GM21529 (cell line): ENCODE results near the gene NPTN.
"Not testable (repeated sequence)": the region's sequence is repeated elsewhere in the genome, so short reads cannot be mapped to it uniquely, and the experiment has no call there.

ENCODE experiments used
- ATAC-seq: cut with Tn5 transposase; IDR thresholded peaks from one replicate; pipeline ENCODE4 v1.9.1; 2021; ENCODE audit not compliant: unreplicated experiment

NPTN gene

DNA sequence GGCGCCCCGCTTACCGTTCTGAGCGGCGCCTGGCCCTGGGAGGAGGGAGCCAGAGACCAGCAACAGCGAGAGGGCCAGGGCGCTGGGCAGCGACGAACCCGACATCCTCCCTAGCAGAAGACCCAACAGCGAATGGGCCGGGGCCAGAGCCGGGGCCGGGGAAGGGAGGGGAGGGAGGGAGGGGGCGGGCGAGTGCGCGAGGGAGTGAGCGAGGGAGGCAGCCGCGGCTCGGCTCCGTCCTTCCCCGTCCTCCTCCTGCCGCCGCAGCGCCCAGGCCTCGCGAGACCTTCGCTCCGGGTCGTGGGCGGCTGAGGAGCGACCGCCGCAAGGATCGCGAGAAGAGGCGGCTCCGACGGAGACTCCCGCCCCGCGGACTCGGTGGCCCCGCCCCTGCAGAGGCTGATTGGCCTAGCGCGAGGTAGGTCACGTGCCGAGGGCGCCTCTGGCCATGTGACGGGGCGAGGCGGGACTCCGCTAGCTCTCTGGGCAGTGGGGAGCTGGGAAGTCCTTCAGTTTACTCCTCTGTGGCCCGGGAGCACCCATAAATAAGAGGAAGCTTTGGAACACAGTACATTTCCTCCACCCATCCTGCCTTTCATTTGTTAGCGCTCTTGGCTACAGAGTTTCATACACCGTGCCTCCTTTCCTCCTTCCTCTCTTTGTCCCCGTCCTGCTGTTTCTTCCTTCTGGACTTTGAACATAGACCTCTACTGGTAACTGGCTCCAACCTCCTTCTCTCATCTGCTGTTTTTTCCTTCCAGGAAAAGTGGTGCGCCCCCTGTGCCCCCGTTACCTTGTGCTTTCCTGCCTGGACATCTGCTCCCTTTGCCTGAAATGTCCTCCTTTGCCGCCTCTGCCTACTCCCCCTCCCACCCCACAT lies at the start of gene NPTN:
Gene NPTN (minus strand): TSS at position 279 of the 880 bp plus-strand sequence. CDS start 174 bp downstream, at position 105.
- peak; percentile 81 for ATAC-seq

DNA sequence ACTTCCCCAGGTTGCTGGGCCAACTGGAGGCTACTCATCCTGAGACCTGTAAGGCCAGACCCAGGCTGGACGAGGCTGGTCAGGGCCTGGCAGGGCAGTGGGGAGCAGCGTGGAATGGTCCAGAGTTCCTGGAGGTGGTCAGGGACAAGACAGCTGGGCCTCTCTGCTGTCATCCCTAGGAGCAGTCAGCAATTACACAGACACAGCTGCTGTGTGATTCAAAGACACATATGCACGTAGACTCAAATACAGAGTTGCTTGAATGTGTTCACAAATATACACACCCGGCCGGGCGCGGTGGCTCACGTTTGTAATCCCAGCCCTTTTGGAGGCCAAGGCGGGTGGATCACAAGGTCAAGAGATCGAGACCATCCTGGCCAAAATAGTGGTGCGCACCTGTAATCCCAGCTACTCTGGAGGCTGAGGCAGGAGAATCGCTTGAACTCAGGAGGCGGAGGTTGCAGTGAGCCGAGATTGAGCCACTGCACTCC lies 49.5 kb upstream of the NPTN start:
- ATAC-seq: no peak

DNA sequence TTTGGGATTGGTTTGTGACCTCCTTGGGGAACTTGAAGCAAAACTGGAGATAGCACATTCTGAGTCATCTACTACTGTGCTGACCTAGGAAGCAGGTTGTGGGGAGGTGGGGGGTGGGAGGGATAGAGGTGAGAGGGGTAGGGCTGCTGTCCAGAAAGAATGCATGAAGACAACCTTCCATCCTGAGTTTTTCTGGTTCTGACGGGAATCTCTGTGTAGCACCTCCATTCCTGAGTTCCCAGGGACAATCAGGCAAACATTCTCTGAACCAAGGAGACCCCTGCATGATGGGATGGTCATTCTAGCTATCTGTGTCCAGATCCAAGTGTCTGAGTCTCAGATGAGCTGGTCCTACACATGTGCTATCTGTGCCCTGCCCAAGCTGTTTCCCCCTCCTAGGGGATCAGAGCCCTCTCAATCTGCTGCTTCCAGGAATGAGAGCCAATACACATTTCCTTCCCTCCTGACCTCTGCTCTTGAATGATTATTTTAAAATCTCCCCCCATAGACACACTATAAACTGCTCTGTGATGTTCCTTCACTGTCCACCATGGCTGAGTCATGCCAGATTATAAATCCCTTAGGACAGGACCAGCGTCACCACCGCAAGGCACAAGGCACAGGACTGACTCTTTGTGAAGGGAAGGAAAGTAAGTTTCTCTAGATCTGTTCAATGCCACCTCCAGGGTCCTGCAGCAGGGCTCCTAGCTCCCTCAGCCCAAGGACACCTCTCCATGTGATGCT lies 48.8 kb upstream of the NPTN start:
- no peak for ATAC-seq

DNA sequence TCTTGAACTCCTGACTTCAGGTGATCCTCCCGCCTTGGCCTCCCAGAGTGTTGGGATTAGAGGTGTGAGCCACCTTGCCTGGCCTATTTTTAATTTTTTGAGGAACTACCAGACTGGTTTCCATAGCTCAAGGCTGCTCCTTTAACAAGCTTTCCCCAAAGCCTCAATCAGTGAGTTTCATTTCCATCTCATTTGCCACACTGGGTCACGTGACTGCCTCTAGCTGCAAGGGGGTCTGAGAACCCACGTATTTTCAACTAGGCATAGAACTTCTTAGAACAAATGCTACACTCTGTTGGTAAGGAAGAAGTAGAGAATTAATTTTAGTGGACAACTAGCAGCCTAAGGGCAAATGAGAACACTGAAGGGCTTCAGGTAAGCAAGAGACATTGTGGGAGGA lies 47.9 kb upstream of the NPTN start:
- ATAC-seq: no peak

DNA sequence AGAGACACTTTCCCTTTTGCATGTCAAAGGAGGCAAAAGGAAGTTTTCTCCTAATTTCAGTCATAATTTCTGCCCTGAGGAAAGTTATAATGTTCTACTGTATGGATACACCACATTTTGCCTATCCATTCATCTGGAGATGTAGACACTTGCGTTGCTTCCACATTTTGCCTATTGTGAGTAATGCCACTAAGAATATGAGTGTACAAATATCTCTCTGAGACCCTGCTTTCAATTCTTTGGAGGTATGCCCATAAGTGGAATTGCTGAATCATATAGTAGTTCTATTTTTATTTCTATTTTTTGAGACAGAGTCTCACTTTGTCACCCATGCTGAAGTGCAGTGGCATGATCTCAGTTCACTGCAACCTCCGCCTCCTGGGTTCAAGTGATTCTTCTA lies 47.4 kb upstream of the NPTN start:
- ATAC-seq: no peak

DNA sequence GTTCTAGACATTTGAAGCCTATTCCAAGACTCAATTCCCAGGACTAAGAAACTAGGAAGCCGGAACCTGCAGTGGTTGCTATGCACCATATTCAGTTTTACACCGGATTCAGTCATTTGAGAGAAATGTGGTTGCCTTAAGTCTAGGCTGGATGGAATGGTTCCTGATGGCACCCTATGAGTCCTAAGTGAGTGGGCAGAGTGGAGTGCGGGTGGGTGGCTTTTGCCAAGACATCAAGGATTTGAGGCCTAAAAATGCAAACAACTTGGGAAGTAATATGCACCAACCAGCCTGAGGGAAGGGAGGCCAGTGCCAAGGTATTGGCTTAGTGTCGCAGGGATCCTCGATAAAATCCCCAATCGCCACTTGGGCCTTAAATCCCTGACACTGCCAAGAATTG lies 46.8 kb upstream of the NPTN start:
- ATAC-seq: no peak

DNA sequence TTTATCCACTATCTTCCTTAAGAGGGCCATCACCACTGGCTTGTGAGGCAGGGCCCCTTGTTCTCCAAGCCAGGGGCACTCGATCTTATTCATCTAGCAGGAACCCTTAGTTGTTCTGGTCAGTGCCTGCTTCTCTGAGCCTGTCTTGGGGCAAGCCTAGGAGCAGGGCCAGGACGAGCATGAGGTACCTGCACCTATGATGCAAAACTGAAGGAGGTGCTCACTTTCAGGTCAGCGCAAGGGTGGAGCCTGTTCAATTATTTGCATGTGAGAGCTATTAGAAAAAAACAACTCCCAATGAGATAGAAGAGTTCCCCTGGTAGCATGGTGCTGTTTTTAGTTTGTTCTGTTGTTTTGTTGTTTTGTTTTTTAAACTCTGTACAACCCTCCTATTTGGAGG lies 46.0 kb upstream of the NPTN start:
- no peak for ATAC-seq

DNA sequence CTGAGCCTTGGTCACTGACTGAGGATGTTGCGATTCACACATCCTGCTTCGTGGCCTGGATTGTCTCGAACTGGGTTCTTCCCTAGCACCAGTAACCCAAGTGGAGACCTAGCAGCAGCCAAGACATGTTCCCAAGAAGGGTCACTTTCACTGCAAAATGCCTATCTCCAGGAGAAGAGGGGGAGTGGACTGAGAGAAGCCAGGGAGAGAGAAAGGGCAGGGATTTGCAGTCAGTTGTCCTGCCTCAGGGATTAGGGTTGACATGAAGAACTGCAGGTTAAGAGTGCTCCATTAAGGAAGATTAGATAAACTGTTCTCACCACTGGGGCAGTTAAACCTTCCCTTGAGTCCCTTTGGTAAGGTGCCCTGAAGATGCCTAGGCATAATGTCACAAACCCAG lies 45.3 kb upstream of the NPTN start:
- ATAC-seq: no peak

DNA sequence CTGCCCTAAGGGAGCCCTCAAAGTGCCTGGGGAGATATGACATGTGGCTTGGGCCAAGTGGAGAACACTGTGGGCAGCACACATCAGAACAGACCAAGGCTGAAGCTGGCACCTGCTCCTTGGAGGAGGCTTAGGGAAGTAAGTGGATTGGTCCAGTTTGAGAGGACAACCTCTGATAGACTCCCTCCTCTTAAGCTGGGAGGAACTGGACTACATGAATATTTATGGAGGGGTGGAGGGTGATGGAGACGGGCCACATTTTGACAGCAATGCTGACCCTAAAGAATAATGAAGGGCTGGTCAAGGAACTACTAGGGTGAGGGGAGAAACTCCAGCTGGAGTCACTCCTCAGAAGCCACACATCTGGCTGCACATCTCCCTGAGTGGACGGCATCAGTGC lies 44.5 kb upstream of the NPTN start:
- ATAC-seq: no peak

DNA sequence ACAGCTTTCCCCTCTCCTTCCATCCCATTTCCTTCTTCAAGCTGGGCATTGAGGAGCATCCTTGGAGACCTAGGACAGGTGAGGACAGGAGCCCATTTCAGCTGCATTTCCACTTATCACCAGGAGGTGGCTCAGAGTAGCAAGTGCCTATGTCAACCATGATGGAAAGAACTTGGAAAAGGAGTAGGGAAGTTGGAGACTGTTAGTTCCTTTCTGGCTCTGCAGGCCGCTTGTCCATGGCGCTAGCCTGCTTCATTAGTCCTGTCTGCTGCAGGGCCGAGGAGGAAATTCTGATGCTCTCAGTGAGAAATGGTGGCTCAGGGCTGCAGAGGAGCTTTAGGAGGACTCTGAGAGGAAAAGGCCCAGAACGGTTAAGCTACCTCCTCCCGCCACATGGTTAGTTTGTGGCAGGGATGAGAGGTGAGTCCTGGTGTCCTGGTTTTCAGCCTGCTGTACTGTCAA lies 44.0 kb upstream of the NPTN start:
- ATAC-seq: no peak

DNA sequence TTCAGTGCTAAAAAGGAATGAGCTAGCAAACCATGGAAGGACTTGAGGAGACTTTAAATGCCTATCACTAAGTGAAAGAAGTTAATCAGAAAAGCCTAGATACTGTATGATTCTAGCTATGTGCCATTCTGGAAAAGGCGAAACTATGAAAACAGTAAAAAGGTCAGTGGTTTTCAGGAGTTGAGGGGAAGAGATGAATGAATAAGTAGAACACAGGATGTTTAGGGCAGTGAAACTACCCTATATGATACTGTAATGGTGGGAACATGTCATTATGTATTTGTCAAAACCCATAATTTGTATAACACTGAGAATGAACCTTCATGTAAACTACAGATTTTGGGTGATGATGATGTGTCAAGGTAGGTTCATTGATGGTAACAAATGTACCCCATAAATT lies 41.4 kb upstream of the NPTN start:
- no peak for ATAC-seq

DNA sequence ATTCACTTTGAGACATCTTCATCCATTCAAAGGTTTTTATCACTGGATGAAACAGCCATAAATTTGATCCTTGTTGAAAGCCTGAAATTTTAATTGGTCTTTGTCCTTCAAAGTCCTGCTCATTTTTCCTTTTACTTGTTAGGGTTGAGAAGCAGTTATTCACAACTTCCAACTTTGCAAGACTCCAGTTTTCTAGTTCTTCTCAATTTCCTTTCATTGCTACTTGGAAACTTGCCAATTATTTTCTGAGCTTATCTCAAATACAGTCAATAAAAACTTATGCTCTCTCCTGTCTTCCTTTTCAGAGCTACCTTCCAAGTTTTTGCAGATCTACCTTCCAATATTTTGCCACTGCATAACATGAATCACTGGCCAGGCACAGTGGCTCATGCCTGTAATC lies 27.3 kb upstream of the NPTN start:
- ATAC-seq: no peak

DNA sequence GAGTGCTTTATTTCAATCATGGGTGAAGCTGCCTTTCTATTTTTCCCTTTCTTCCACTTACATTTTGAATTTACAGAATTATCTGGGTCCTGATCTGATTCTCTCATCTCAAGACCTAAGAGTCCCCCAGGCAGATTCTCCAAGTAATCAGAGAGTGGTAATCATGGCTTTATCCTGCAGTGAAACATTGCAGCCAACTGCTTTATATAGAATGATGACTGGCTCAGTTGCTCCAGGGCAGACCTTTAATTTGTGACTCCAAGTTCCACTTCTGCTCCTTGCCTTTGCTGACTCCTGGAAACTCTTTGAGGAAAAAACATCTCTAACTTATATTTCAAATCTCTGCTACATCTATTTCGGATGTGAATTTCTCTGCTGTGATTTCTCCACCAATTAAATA lies 25.5 kb upstream of the NPTN start:
- no peak for ATAC-seq

DNA sequence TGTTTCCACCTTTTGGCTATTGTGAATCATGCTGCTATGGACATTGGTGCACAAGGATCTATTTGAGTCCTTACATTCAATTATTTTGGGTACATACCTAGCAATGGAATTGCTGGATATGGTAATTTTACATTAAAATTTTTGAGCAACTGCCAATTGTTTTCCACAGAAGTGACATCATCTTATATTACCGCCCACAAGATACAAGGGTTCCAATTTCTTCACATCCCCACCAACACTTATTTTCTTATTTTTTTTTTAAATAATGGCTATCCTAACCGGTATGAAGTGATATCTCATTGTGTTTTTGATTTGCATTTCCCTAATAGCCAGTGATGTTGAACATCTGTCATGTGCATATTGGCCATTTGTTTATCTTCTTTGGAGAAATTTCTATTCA lies 22.5 kb upstream of the NPTN start:
- no peak for ATAC-seq

DNA sequence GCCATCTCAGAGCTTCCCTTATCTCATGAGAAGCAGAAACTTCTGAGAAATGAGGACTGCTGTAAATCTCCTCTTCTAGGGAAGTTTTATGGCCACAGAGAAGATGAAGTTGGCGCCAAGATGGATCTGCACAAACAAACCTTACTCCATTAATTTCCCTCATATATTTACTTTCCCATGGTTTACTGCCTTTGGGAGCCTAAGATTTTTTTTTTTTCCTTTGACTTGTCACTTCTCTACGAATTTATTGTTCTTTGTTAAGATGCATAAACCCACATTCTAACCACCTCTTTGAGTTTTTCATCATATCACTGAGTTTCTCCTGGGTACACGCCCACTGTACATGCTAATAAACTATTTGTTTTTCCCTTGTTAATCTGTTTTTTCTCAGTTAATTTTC lies 21.5 kb upstream of the NPTN start:
- no peak for ATAC-seq

DNA sequence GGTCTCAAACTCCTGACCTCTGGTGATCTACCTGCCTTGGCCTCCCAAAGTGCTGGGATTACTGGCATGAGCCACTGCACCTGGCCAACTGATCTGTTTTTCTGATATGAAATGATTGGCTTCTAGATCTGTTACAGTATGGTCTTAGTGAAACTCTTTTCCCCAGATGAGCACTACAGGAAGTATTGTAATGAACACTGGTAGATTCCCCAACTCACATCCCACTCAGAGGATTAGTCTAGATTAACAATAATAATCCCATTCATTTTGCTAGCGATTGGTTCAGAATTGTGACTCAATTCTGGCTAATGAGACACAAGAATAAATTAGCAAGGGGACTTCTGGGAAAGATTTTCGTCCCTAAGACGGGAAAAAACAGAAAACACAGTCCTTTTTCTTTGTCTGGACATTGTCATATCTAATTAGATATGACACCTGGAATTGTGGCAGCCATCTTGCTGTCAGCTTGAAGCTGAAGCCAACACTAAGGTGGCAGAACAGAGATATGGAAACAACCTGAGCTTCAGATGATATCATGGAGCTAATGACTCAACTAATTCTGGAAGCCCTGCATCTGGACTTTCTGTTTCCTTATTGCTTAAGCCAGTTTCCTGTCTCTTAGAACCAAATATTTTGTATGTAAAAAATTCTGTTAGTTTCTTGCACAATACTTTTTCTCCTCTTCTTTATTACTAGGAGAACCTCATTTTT lies 17.4 kb upstream of the NPTN start:
- no peak for ATAC-seq

DNA sequence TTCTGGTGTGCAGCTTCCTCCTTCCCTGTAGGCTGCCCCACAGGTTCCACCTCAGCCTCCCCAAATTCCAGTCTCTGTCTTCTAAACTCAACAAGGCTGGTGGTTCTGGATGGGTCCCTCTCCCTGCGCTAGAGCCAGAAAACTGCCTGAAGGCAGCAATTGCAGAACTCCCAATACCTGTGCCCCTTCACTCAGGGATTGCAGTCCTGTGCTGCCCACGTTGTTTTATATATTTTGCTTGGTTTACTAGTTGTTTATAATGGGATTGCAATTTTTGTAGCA lies 14.8 kb upstream of the NPTN start:
- no peak for ATAC-seq

DNA sequence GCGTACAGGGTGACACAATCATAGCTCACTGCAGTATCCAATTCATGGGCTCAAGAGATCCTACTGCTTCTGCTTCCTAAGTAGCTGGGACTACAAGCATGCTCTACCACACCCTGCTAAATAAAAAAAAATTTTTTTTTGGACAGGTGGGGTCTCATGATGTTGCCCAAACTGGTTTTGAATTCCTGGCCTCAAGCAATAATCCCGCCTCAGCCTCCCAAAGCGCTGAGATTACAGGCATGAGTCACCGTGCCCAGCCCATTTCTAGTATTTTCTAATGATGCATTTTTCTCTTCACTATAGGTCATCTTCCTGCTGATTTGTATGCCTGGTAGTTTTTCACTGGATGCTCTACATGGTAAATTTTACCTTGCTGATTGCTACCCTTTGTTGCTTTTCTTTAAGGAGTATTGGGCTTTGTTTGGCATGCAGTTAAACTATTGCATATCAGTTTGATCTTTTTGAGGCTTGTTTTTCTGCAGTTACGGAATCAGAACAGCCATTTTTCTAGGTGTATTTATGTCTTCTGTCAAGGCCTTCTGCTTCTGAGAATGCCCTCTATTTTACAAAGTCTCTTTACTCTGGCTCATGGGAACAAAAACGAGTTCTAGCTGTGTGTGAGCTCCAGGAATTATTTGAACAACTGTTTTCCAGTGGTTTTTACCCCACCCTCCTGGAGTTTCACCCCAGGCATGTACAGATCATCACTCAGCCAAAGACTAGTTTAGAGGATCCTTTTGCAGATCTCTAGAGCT lies 14.2 kb upstream of the NPTN start:
- ATAC-seq: no peak

DNA sequence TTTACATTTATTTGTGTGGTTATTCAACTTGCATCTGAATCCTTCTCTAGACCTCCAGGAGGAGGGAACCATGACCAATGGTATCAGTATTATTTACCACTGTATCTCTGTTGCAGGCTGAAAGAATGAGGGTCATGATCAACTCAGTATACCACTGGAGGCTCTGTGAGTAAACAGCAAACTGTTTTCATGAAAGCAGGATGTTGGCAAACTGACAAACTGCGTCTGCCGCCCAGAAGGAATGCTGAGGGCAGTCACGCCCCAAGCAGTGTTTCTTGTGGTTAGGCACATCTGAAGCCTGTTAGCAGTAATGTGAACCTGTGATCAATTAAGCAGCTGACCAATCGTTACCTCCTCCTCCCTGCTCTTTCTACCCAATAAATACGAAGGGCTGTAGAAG lies 6.3 kb upstream of the NPTN start:
- not testable (repeated sequence) for ATAC-seq

DNA sequence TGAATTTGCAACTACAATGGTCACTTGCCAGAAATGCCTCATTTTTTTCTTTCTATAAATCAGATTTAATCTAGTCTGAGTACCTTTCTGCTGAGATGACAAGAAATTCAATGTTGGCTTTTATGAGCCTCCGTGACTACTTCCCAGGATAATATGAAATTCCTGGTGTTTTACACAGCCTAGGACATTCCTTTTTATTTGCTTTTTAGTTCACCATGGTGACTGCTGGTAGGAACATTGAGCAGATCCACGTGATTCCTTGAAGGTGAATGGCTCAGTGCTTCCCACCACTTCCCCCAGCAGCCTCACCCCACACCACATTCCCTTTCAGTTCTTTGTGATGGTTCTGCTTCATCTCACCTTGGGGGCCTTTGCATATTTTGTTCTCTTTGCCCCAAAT lies 4.3 kb upstream of the NPTN start:
- ATAC-seq: no peak

DNA sequence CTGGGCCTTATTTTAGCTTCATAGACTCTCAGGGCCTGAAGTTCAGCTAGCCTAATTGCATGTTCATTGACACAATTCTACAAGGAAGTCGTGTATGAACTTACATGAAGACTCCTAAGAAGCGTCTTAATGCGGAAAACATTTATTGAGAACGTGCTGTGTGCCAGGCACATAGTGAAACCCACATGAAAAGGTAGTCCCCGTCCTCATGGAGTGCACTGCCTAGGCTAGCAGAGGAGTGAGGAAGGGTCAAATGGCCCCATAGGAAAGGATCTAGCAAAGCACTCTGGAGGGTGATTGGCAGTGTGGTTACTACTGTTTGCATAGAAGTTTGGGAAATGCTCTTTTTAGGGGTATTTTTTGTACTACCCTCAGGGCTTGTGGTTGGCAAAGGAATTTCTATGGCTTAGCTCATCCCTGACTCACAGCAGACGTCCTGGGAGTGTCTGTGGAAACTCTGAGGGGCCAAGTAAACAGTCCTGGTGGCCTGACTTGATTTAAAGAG lies 854 bp upstream of the NPTN start:
- no peak for ATAC-seq
